ENCODE results near the gene HOXD12.

HOXD12 gene

DNA sequence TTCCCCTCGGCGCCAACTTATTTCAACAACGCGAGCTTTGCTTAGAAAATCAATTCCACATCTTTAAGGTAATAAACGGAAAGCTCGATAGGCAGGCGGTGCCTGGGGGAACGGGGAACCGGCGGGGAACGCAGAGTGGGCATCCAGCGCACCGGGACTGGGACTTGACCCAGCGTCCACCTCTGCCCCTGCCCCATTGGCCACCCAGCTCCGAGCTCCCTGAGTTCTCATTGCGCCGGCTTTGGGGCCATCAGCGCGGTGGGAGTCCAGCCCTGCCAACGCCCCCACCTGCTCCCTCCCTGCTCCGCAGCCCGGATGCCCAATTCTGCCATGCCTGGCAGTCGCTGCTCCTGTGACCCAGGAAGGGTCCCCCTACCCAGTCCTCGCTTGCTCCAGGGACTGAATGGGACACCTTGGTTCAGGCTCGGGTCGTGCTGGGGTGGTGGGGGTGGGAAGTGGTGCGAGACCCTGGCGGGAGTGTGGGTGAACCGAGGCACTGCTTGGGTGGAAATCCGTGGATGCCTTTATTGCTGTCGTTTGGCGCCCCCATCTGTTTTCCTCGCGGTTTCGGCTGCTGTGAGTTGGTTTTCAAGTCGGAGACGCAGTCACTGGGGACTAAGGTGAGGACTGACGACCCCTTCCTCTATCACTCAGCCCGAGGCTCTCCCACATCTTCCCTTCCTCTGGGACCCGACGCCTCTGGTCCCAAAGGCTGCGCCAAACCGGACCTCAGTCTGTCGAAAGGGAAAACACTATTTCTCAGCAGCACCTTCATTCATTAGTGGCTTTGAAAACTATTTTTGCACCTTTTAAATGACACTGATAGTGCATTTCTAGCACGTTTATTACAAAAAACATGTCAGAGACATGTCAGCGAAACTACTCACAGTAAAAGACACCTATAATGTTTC, 13.5 kb upstream of the HOXD12 start:
- Histone ChIP-seq H2AFZ (ENCODE audit: low read depth) (no peak overlapping the region), H3K9ac (no peak overlapping the region), H3K27ac (no peak overlapping the region), H3K27me3 (ENCODE audit: insufficient read depth, low read depth) (no peaks in the 10 kb centered on the region), H4K20me1 (ENCODE audit: insufficient read depth) (no peaks in the 10 kb centered on the region), H3K4me3 (IDR thresholded peaks at IDR 0.05; ENCODE audit: insufficient read depth, low read depth, low read length) (no peak overlapping the region), H3K4me1 (ENCODE audit: low read depth, poor library complexity, severe bottlenecking) (no peaks in the 10 kb centered on the region), H3K4me2 (no peak overlapping the region; the same call in 1 of the 2 replicates), H3K36me3 (ENCODE audit: insufficient read depth) (no peaks in the 10 kb centered on the region), H3K79me2 (ENCODE audit: insufficient read depth, low read depth) (no peaks in the 10 kb centered on the region)
- peak; percentile 47; the same call in 1 of the 2 replicates for TF ChIP-seq CTCF (conservative IDR thresholded peaks at IDR 0.05; ENCODE audit: low read depth, low read length)

- H3K4me2 ChIP-seq: no peak overlapping the region
- no peak overlapping the region for H3K9ac ChIP-seq
- H2AFZ ChIP-seq (ENCODE audit: low read depth): peak overlapping the region; percentile 54
- H3K4me3 ChIP-seq (IDR thresholded peaks at IDR 0.05; ENCODE audit: insufficient read depth, low read depth, low read length): no peak overlapping the region
- no peak overlapping the region for H3K27ac ChIP-seq
- H3K79me2 ChIP-seq (ENCODE audit: insufficient read depth, low read depth): no peaks in the 10 kb centered on the region
- no peaks in the 10 kb centered on the region for H3K27me3 ChIP-seq (ENCODE audit: insufficient read depth, low read depth)
- H4K20me1 ChIP-seq (ENCODE audit: insufficient read depth): no peaks in the 10 kb centered on the region
- H3K4me1 ChIP-seq (ENCODE audit: low read depth, poor library complexity, severe bottlenecking): no peaks in the 10 kb centered on the region
- TF ChIP-seq CTCF (conservative IDR thresholded peaks at IDR 0.05; ENCODE audit: low read depth, low read length): no peak
- H3K36me3 ChIP-seq (ENCODE audit: insufficient read depth): no peaks in the 10 kb centered on the region
Observed at GRCh38 chr2:176087330-176088047, 12.1 kb upstream of the HOXD12 start.

GRCh38 chr2:176088048-176088936, 11.3 kb upstream of the HOXD12 start:
- H2AFZ ChIP-seq (ENCODE audit: low read depth): peak overlapping the region; percentile 54
- H3K27me3 ChIP-seq (ENCODE audit: insufficient read depth, low read depth): no peaks in the 10 kb centered on the region
- H3K27ac ChIP-seq: no peak overlapping the region
- no peaks in the 10 kb centered on the region for H3K4me1 ChIP-seq (ENCODE audit: low read depth, poor library complexity, severe bottlenecking)
- no peak overlapping the region for H3K4me3 ChIP-seq (IDR thresholded peaks at IDR 0.05; ENCODE audit: insufficient read depth, low read depth, low read length)
- H3K36me3 ChIP-seq (ENCODE audit: insufficient read depth): no peaks in the 10 kb centered on the region
- peak; percentile 69 for TF ChIP-seq CTCF (conservative IDR thresholded peaks at IDR 0.05; ENCODE audit: low read depth, low read length)
- no peak overlapping the region; the same call in 1 of the 2 replicates for H3K4me2 ChIP-seq
- no peak overlapping the region for H3K9ac ChIP-seq
- H3K79me2 ChIP-seq (ENCODE audit: insufficient read depth, low read depth): no peaks in the 10 kb centered on the region
- no peaks in the 10 kb centered on the region for H4K20me1 ChIP-seq (ENCODE audit: insufficient read depth)
